NCI-H1092 (cell line): Measurements from ENCODE around the gene CFI.
A peak's percentile ranks its signal among the peaks of the same experiment; 100 is the strongest.
"Not testable (repeated sequence)": the region's sequence is repeated elsewhere in the genome, so short reads cannot be mapped to it uniquely, and the experiment has no call there.

Experiments
- DNase-seq: peaks from one replicate; lab custom pipeline; 2025; lab: John Stamatoyannopoulos, UW

The CFI gene

DNA sequence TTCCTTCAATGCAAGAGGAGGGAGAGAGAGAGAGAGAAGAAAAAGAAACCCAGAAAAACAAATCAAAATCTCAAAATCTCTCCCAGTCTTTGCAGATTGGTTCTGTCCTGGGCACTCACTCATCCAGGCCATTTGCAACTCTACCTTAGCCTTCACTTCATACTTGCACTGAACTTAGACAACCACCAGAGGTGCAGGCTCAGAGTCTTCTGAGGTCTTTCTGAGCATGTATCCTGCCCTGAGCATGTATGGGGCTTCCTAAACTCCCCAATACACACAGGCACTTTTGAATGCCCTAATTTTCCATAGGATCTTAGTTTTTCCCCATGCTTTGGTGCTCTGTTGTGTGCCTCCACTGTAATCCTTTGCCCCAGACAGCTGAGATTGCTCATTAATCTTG is 2.9 kb downstream of the CFI start:
- no peak for DNase-seq

DNA sequence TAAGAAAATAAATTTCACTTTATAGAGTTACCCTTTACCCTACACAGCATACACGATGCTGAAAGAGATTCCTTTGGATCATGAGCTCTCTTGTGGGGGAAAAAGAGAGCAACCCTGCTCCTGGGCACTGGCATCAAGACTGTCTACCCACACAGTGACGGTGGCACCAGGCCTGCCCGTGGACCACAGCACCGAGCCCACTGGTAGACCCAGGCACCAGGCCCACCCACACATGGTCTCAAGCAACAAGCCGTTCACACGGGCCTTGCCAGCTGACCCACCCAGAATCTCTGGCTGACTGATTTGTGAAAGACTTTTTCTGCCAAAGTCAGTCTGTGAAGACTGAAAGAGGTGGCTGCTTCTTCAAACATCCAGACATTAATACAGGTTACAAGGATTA is 6.7 kb downstream of the CFI start:
- no peak for DNase-seq

DNA sequence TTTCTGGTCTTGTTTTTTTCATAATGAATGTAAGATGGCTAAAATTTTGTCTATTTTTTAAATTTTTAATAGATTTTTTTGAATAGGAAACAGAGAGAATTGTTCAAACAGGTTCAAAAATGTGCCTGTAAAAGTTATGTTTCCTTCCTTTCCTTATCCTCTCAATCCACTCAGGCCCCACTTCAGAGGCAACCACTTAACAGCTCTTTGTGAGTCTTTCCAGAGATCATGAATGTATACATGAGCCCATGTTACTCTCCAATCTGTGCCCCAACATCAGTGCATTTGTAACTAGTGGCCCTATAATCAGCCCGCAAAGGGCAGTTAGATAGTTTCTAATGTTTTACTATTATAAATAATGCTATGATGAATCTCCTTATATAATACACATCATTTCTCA is 14.0 kb downstream of the CFI start:
- no peak for DNase-seq

DNA sequence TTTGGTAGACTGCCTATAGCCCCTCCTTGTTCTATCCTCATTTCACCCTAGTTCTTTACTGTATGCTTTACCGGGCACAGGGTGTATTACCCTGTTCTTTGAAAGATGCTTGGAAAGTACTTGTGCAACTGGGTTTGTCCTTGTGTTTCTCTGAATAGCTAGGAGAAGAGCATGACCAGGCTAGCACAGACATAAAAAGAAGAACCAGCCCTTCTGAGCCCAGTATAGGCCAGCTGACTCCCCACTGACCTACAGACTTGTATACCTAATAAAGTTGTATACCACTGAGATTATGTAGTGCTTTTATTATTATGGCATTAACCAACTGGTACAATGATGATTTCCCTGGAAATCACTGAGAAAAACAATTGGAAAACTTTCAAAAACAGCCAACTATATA is 15.0 kb downstream of the CFI start:
- DNase-seq, result no peak

DNA sequence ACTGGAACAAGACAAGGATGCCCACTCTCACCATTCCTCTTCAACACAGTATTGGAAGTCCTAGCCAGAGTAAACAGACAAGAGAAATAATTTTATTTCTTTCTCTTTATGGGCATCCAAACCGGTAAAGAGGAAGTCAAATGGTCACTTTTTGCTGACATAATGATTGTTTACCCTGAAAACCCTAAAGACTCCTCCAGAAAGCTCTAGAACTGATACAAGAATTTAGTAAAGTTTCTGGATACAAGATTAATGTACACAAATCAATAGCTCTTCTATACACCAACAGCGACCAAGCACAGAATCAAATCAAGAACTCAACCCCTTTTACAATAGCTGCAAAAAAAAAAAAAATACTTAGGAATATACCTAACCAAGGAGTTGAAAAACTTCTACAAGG is 19.7 kb downstream of the CFI start:
- not testable (repeated sequence) for DNase-seq

- DNase-seq, result no peak
Measured at GRCh38 chr4:109764789-109765402, 36.9 kb downstream of the CFI start.

DNA sequence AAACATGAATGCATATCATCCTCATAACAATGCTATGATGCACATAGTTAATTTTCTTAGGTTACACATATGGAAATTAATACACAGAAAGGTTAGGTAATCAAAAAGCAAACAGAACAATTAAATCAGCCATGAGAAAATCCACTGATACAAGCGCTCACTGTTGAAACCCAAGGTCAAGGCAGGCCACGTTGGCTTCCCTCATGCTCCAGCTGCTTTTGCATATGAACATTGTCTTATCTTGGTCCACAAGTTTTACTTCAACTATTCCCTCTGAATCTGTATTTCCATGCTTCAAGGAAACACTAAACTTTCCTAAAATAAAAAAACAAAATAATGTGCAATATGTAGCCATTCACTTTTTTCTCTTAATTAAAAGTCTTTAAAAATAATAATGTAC is 37.4 kb downstream of the CFI start:
- no peak for DNase-seq

DNA sequence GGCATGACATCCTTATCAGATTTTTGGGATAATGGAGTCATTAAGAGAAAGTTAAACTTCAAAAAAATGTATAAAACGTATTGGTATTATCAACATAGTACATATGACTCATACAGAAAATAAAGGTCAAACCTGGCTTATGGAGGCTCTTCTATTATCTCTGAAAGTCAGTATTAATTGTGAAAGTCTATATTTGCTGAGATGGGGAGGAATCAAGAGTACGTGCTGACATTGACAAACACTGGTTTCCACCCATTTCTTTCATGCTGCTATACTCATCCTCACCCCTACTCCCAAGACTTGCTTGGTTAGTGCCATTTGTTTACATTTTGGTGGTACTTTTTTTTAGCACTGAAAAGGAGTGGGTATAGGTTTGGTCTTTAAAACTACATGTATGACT is 41.1 kb downstream of the CFI start:
- no peak for DNase-seq

GRCh38 chr4:109755656-109756055 is 46.1 kb downstream of the CFI start:
- no peak for DNase-seq

- DNase-seq, result no peak
Measured at GRCh38 chr4:109754093-109754857, 47.5 kb downstream of the CFI start.

DNA sequence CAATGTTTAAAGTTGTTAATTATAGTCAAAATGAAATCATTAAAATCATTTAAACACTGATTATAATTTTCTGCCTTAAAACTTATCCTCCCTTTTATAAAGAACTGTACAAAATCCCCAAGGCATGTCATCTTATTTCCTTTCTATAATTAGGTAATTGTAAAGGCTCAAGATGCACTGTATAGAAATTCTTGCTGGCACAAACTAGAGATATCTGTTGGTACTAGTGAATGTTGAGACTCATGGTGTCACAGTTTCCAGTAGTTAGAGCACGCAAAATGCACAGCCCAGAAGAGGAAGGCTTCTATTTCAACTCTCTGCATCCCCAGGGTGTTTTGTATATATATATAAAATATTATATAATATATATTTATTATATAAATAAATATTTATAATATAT is 49.3 kb downstream of the CFI start:
- peak; percentile 5 for DNase-seq

DNA sequence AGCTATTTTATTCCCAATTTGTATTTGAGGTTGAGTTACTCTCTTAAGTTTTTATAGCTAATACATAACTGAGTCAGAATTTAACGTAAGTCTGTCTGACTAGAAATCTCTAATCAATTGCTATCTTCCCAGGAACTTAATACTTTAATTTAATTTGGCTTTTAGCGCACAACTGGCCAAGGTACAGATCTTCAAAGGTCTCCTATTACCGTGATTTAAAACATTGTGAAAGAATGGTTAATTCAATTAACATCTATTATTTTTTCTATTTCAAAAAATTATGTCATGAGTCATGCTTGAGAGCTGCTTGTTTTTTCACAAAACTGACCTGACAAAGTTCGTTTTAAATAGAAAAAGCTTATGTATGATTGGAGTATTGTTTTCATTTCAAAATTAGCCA is 49.9 kb downstream of the CFI start:
- DNase-seq, result no peak

DNA sequence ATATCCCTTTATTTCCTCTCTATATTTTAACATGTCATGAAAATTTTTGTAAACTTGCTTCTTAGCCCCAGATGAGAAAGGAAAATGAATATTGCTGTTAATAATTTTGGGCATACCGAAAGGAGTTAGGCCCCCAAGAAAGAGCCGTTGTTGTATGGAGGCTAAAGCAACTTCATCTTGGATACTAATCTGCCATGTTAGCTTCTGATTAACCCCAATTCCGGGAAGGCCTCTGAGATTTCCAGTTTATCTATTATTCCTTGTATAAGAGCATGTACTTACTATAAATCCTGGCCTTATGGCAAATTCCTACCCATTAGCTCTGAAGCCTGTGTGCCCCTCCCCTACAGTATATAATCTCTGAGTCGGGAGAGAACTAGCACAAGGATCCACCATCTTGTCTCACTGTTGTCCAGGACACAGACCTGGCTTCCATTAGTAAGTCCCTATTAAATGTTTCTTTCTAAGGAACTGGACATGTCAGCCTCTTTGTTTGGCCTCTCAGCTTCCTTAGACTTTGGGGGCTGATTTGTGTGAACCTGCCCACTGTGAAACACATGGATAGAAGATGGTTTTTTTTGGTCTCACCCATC is 51.1 kb downstream of the CFI start:
- no peak for DNase-seq

DNA sequence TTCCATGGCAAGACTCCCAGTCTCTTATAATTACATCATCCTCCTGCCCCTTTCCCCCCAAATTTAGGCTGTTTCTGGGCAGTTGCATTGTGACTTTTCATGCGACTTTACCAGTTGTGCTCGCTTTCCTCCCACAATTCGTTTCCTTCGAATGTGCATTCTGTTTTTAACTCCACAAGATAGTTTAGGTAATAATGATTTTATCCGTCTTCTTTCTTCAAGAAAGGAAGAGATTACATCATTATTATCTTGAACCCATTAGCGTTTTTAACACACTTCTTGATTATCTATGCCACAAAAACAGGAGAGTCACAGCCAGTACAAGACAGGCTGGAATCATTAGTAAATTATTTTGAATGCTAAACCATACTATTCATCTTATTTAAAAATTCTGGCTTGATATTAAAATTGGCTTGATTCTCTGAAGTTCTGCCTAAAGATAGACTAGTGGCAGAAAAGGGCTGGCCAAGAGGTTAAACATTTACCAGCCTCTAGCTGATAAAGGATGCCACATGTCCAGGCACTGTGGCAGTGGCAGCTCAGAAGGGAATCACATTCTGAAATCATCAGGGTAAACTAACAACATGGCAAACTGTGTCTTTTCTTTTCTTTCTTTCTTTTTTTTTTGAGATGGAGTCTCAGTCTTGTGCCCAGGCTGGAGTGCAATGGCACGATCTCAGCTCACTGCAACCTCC is 52.3 kb downstream of the CFI start:
- no peak for DNase-seq

GRCh38 chr4:109748114-109748513 is 53.7 kb downstream of the CFI start:
- no peak for DNase-seq

GRCh38 chr4:109746728-109747127 is 55.1 kb downstream of the CFI start:
- DNase-seq, result no peak

DNA sequence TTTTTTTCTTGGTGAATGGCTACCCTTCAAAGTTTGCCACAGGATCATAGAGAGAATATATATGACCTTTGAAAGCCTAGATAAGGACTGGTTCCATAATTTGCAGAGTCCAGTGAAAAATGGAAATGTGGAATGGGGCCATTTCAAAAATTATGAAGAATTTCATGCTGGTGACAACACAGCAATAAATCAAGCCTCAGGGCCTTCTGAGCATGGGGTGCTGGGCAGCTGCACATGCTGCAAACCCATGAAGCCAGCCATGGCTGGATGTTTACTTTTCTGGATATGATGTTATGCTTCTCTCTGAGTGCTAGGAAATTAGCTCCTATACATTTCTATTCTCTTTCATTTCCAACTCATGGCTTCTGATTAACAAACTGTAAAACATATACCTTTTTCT is 56.0 kb downstream of the CFI start:
- DNase-seq, result no peak

GRCh38 chr4:109739547-109739946 is 62.3 kb downstream of the CFI start:
- DNase-seq, result no peak

- DNase-seq, result no peak
Measured at GRCh38 chr4:109738104-109738872, 63.5 kb downstream of the CFI start.

GRCh38 chr4:109735566-109736365 is 66.0 kb downstream of the CFI start:
- no peak for DNase-seq

DNA sequence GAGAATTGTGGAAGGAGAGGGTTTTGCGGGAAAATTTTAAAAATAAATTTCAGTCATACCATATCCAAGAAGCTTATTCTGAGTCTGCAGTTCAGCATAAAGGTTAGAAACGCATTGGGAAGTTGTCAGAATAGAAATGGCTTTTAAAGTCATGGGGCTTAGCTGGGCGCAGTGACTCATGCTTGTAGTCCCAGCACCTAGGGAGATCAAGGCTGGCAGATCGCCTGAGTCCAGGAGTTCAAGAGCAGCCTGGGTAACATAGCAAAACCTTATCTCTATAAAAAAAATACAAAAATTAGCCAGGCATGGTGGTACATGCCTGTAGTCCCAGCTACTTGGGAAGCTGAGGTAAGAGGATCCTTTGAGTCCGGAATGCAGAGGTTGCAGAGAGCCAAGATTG is 68.1 kb downstream of the CFI start:
- DNase-seq, result no peak
